ENCODE measurements around the gene DDHD1. TPM values are rescaled to one million over a fixed set of nuclear protein-coding genes. Genes with fewer than 3 reads are reported as not detected.
A peak's percentile ranks its signal among the peaks of the same experiment; 100 is the strongest.

The DDHD1 gene
- total RNA-seq, 2 donors from 2014 or later, result 6.5 to 23.6 TPM

DNA sequence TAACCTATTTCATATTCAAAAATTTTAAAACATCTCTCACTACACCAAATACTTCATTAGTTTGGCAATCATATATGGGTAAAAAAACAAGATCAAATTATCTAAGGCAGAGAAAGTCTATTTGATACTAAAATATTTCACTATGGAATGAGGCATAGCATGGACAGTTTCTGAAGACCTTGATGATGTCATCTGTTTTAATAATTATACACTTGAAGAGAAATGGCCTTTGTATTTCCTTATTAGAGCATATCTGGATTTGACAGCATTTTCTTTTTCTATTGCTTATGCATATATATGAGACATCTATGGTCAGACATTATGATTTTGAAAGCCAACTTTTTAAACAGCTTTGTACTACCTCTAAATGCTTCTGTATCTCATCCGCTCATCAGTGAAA, 88.6 kb downstream of the DDHD1 start:
- Histone ChIP-seq H3K9me3 (no peaks in the 10 kb centered on the region), H3K27me3 (replicated peaks; ENCODE audit: insufficient read depth) (no peaks in the 10 kb centered on the region), H3K27ac (no peak overlapping the region), H3K36me3 (no peaks in the 10 kb centered on the region), H3K4me3 (no peak overlapping the region), H3K4me1 (replicated peaks) (no peaks in the 10 kb centered on the region)
- WGBS, result 44% methylated on average over 1 of the region's 1 CpG
- TF ChIP-seq, protein P1, sequence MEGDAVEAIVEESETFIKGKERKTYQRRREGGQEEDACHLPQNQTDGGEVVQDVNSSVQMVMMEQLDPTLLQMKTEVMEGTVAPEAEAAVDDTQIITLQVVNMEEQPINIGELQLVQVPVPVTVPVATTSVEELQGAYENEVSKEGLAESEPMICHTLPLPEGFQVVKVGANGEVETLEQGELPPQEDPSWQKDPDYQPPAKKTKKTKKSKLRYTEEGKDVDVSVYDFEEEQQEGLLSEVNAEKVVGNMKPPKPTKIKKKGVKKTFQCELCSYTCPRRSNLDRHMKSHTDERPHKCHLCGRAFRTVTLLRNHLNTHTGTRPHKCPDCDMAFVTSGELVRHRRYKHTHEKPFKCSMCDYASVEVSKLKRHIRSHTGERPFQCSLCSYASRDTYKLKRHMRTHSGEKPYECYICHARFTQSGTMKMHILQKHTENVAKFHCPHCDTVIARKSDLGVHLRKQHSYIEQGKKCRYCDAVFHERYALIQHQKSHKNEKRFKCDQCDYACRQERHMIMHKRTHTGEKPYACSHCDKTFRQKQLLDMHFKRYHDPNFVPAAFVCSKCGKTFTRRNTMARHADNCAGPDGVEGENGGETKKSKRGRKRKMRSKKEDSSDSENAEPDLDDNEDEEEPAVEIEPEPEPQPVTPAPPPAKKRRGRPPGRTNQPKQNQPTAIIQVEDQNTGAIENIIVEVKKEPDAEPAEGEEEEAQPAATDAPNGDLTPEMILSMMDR (IDR thresholded peaks at IDR 0.05), result no peak
- TF ChIP-seq POLR2AphosphoS5 (IDR thresholded peaks at IDR 0.05) (no peak), POLR2A (IDR thresholded peaks at IDR 0.05) (no peak)
- intact Hi-C loops (cut with DNase I), result no loop called here
- DNase-seq (ENCODE audit: low spot score), result no peak

DNA sequence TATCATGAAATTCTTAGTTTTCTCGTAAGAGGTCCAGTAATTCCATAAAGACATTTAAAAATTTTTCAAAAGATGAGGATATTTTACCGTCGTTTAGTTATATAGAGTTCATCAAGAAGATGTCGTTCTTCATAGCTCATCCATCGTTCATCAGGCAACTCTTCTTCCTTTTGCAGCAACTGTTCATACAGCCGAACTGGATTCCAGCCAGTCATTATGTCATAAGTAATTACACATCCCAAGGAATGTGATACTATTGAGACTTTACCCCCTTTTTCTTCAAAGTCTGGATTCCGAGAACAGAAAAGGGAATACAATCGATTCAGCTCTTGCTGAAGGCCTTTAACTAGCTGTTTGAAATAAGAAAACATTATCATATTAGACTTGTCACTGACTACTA, 90.3 kb downstream of the DDHD1 start:
- TF ChIP-seq, protein P1 (IDR thresholded peaks at IDR 0.05), result no peak
- intact Hi-C loops (cut with DNase I), result no loop called here

DNA sequence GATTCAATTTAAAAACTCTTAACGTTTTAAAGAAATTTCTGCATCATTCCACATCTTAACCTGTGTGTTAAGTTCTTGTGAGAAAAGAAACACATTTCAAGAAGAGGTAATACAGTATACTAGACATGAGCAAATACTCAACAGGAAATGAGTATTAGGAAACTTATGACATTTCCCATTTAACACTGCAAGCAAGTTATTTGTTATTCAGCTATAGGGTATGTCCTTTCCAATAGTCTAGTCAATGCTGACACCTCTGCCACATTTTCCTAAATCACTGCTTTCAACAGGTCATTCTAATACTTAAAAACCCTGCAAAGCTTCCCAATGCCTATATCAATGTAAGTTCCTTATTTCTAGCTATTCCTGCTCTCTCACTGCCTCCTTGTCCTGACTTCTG, 93.1 kb downstream of the DDHD1 start:
- 97% methylated on average over 1 of the region's 1 CpG for WGBS
- TF ChIP-seq POLR2A (IDR thresholded peaks at IDR 0.05) (no peak), POLR2AphosphoS5 (IDR thresholded peaks at IDR 0.05) (no peak)
- TF ChIP-seq, protein P1 (IDR thresholded peaks at IDR 0.05), result no peak
- H3K9me3 ChIP-seq, result no peaks in the 10 kb centered on the region
- H3K27ac ChIP-seq, result no peak overlapping the region
- no peaks in the 10 kb centered on the region for H3K4me1 ChIP-seq (replicated peaks)
- DNase-seq (ENCODE audit: low spot score), result no peak
- no peaks in the 10 kb centered on the region for H3K27me3 ChIP-seq (replicated peaks; ENCODE audit: insufficient read depth)
- H3K4me3 ChIP-seq, result no peak overlapping the region
- intact Hi-C loops (cut with DNase I), result no loop called here
- no peaks in the 10 kb centered on the region for H3K36me3 ChIP-seq

More for the DNA sequence above, 90.3 kb downstream of the DDHD1 start:
- H3K9me3 ChIP-seq, result no peaks in the 10 kb centered on the region
- WGBS, result 87% methylated on average over 8 of the region's 8 CpGs
- no peak for DNase-seq (ENCODE audit: low spot score)
- H3K27me3 ChIP-seq (replicated peaks; ENCODE audit: insufficient read depth), result no peaks in the 10 kb centered on the region
- no peaks in the 10 kb centered on the region for H3K36me3 ChIP-seq
- H3K27ac ChIP-seq, result no peak overlapping the region
- H3K4me1 ChIP-seq (replicated peaks), result no peaks in the 10 kb centered on the region
- no peak overlapping the region for H3K4me3 ChIP-seq

DNA sequence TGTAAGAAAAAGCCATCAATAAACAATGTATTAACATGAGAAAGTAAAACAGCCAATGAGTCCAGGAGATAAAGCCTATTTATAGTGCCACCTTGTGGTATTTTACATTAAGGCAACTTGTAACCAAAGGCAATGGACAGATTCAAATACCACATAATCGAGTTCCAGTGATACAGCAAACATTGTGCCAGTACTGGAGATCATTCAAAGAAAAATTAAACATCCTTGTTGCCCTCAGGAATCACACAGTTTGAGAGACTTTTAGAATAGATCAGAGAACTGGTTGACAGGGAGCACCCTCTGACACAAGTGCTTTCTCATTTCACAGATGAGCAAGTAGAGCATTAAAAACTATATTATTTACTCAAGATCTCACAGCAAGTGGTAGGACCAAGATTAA, 98.1 kb downstream of the DDHD1 start:
- DNase-seq (ENCODE audit: low spot score), result no peak
- WGBS, result 4% methylated on average over 1 of the region's 1 CpG

DNA sequence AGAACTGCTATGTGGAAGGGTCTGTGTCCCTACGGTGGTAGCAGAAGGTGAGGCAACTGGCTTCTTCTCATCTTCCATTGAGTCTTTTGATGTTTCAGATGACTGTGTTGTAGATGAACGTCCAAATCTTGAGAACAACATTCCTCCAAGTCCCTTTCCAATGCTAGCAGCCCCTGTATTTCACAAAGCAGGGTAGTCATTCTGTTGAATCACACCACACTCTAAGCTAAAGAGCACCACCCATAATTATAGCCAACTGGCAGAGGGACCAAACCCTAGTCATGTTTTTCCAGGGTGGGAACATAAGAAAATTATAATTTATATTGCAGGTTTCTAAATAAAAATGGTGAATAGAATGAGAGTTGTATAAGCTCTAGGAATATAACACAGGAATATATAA, 98.7 kb downstream of the DDHD1 start:
- 85% methylated on average over 2 of the region's 2 CpGs for WGBS
- H3K36me3 ChIP-seq, result no peaks in the 10 kb centered on the region
- no peak overlapping the region for H3K27ac ChIP-seq
- H3K27me3 ChIP-seq (replicated peaks; ENCODE audit: insufficient read depth), result no peaks in the 10 kb centered on the region
- no peak for DNase-seq (ENCODE audit: low spot score)
- intact Hi-C loops (cut with DNase I), result no loop called here
- H3K4me3 ChIP-seq, result no peak overlapping the region
- H3K4me1 ChIP-seq (replicated peaks), result no peaks in the 10 kb centered on the region
- no peaks in the 10 kb centered on the region for H3K9me3 ChIP-seq
- TF ChIP-seq, protein P1 (IDR thresholded peaks at IDR 0.05), result no peak
- TF ChIP-seq POLR2AphosphoS5 (IDR thresholded peaks at IDR 0.05), result no peak
- no peak for TF ChIP-seq POLR2A (IDR thresholded peaks at IDR 0.05)

More for the DNA sequence above, 98.1 kb downstream of the DDHD1 start:
- Histone ChIP-seq H3K4me3 (no peak overlapping the region), H3K9me3 (no peaks in the 10 kb centered on the region), H3K36me3 (no peaks in the 10 kb centered on the region), H3K27me3 (replicated peaks; ENCODE audit: insufficient read depth) (no peaks in the 10 kb centered on the region), H3K4me1 (replicated peaks) (no peaks in the 10 kb centered on the region), H3K27ac (no peak overlapping the region)
- intact Hi-C loops (cut with DNase I), result loop anchor here (5.0 kb wide), 1 partner anchor 233 kb away; no protein-coding TSS in a partner anchor
- TF ChIP-seq, protein P1 (IDR thresholded peaks at IDR 0.05), result peak; percentile 27 to 70 (median 63)
- TF ChIP-seq POLR2A (IDR thresholded peaks at IDR 0.05) (no peak), POLR2AphosphoS5 (IDR thresholded peaks at IDR 0.05) (peak; percentile 18)

All from prostate gland (tissue), 2 donors.